Measurements from ENCODE around the gene P3H2.
"Not testable (repeated sequence)": the region's sequence is repeated elsewhere in the genome, so short reads cannot be mapped to it uniquely, and the experiment has no call there.

The P3H2 gene

DNA sequence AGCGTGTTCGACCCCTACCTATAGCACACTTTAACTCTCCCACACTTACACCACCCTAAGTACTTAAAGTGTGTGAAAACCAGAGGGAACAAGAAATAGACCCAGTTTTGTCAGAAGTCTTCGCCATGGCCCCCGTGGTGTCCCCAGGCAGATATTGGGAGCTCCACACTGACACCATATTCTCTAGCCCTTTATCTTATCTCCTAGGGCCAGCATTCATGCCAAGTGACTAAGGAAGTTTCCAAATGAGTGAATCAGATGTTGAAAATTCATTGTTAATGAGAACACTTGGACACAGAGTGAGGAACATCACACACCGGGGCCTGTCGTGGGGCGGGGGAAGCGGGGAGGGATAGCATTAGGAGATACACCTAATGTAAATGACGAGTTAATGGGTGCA, 31.8 kb downstream of the P3H2 start:
- DNase-seq (ENCODE audit: low read depth in 4 of 4, low spot score in 1 of 4), result no peak

- no peak for DNase-seq (ENCODE audit: low read depth in 4 of 4, low spot score in 1 of 4)
Observed at GRCh38 chr3:190086191-190086590, 34.5 kb downstream of the P3H2 start.

GRCh38 chr3:190084983-190085382, 35.7 kb downstream of the P3H2 start:
- no peak for DNase-seq (ENCODE audit: low read depth in 4 of 4, low spot score in 1 of 4)

DNA sequence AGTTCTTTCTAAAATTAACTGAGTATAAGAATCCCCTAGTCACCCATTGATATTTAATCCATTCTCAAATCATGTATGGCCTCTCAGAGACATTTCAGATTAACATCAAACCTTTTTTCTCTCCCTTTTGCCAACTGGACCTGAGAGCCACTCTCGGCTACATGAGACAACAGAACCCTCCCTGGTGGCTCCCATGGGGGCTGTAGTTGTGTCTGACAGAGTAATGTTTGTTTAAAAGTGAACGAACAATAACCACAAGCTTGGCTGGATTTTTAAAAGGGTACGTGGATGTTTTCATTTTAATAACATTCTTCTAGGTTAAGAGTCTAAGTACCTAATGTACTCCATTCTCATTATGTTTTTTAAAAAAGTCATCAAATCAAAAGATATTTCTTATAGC, 37.1 kb downstream of the P3H2 start:
- no peak for DNase-seq (ENCODE audit: low read depth in 4 of 4, low spot score in 1 of 4)

DNA sequence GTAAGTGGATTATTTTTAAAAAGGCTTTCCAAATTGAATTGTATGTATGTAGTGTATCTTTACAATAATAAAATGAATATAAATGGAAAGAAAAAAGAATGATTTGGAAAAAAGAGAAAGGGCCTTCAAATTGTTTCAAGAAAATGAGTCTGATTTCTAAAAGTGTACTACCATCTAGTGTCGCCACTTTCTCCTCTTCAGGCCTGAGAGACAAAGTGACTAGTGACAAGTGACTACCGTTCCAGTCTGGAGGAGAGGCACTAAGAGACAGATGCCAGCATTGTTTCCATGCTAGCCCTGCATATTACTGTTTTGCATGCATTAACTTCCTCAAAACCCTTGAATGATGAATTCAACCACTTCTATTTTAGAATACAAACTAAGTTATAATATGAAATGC, 39.3 kb downstream of the P3H2 start:
- no peak for DNase-seq (ENCODE audit: low read depth in 4 of 4, low spot score in 1 of 4)

DNA sequence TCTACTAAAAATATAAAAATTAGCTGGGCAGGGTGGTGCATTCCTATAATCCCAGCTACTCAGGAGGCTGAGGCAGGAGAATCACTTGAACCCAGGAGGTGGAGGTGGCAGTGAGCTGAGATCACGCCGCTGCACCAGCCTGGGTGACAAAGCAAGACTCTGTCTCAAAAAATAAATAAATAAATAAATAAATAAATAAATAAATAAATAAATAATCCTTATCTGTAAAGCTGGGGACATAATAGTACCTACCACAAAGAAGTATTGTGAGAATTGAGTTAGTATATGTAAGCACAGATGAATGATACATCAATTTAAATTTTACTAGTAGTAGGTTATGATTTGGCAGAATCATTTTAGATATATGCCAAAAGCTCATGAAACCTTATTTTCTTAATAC, 41.5 kb downstream of the P3H2 start:
- DNase-seq (ENCODE audit: low read depth in 4 of 4, low spot score in 1 of 4), result not testable (repeated sequence)

DNA sequence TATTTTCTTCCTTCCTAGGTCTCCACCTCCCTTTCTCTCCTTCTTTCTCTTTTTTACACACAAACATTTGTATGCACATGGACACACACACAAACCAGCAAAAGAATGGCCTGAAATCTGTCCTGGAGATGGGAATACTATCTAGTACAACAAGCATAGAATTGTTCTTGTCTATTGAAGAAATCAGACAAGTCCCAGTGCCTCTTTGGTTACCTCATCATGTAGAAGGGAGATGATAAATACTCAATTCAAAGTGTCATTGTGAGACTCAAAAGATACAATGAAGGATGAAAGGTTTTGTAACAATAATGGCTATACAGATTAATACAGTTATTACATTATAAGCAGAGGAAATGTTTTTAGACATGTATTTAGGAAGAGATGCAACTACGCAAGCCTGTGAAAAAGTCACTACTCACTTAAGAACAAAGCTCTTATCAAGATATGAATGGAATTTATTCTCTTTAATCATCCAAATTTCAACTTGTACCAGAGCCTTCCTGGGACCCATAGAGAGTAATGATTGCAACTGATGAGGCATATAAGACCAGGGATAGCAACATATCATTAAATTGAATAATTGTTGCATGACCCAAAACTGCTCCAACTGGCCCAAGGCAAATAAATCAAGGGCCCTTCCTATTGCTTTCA, 43.2 kb downstream of the P3H2 start:
- DNase-seq (ENCODE audit: low read depth in 4 of 4, low spot score in 1 of 4), result no peak

DNA sequence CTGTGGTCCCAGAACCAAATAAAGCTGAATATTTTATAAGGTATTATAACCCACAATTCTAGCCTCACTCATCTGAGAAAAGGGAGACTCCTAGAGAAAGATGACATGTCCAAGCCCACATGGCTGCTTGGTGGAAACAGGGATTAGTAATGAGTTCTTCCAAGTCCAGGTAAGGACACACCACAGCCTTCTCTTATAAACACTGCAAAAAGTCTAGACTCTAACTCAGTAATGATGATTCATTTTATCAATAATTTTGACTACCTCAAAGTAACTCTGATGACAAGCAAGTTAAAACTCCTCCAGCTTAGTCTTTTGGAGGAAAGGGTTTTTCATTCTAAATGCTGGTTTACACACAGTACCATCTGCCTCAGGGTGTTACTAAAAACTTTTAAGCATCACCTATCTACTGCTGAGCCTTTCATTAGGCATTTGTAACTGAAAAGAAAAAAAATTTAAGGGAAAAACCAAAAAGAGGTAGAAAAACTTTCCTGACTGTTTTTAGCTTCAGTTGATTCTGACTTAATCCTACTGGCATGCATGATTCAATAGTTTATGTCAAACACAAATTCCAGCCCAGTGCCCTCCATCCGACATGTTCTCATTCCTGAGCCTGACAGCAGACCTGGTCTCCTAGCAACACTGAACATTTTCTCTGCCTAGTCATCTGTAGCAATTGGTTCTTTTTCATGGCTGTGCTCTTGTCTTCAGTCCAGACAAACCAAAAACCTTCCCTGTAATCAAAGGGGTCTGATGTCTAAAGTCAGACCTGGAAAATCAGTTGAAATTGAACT, 43.9 kb downstream of the P3H2 start:
- DNase-seq (ENCODE audit: low read depth in 4 of 4, low spot score in 1 of 4), result no peak

GRCh38 chr3:190076136-190076535, 44.6 kb downstream of the P3H2 start:
- no peak for DNase-seq (ENCODE audit: low read depth in 4 of 4, low spot score in 1 of 4)

DNA sequence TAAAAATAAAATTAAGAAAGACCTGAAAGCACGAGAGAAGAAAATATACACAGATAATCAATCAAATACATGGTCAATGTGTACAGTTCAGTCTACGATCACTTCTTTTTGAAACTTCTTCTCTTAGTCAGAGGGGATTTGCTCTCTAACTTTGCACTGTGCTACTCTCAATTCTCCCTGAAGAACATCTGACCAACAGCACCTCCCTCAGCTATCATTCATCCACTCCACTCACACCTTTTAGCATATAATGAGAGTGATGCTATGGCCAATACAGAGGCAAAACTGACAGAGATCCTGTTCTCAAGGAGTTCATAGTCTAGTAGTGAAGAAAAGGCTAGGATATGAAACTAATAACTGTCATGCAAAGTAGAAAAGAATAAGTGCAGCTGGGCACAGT, 45.9 kb downstream of the P3H2 start:
- DNase-seq (ENCODE audit: low read depth in 4 of 4, low spot score in 1 of 4), result no peak

GRCh38 chr3:190073264-190074008, 47.3 kb downstream of the P3H2 start:
- no peak for DNase-seq (ENCODE audit: low read depth in 4 of 4, low spot score in 1 of 4)

GRCh38 chr3:190072856-190073255, 47.8 kb downstream of the P3H2 start:
- DNase-seq (ENCODE audit: low read depth in 4 of 4, low spot score in 1 of 4), result no peak

GRCh38 chr3:190071921-190072320, 48.8 kb downstream of the P3H2 start:
- not testable (repeated sequence) for DNase-seq (ENCODE audit: low read depth in 4 of 4, low spot score in 1 of 4)

DNA sequence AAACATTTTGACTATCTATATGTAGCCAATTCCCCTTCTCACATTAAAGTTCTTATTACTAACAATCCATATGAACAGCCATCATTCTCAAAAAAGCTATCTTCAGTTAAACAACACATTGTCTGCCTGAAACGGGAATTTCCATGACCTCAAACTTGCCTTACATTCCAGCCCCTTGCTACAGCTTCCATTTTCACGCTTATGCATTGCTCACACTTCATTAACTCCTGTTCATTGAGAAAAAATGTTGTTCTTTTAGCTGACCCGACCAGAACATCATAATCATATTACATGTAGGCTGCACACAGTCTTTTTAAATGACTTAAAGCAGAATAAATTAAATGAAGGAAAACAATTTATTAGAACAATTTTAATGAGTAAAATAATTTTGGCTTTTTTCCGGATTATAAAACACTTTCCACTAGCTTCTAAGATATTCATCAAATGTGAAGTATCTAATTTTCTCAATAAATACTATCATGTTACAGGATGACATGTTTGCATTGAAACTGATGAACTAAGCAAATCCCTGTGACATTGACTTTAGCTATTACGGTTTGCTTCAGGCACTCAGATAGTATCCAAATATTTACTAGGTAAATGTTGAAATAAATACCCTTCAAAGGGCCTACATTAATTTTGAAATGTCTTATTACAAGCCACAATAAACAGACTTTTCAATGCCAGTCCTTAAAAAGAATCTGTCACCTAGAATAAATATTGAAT, 49.9 kb downstream of the P3H2 start:
- no peak for DNase-seq (ENCODE audit: low read depth in 4 of 4, low spot score in 1 of 4)

DNA sequence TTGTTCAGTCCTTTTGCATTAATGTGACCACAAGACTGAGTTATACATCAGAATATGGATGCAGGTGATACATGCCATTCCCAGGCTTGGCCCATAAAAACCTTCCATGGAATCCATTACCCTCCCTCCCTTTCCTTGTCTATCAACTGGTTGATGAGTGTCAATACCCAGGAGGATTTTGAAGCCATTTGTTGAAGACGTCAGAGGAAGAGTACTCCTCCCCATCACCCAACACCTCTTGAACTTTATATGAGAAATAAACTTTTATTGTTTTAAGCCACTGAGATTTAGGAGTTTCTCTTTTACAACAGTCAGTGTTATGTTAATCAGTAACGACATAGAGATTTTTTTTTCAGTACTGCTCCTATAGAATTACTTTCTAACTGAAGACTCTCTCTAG, 55.5 kb downstream of the P3H2 start:
- no peak for DNase-seq (ENCODE audit: low read depth in 4 of 4, low spot score in 1 of 4)

GRCh38 chr3:190064659-190065058, 56.0 kb downstream of the P3H2 start:
- no peak for DNase-seq (ENCODE audit: low read depth in 4 of 4, low spot score in 1 of 4)

- DNase-seq (ENCODE audit: low read depth in 4 of 4, low spot score in 1 of 4), result no peak
Observed at GRCh38 chr3:190064112-190064511, 56.6 kb downstream of the P3H2 start.

DNA sequence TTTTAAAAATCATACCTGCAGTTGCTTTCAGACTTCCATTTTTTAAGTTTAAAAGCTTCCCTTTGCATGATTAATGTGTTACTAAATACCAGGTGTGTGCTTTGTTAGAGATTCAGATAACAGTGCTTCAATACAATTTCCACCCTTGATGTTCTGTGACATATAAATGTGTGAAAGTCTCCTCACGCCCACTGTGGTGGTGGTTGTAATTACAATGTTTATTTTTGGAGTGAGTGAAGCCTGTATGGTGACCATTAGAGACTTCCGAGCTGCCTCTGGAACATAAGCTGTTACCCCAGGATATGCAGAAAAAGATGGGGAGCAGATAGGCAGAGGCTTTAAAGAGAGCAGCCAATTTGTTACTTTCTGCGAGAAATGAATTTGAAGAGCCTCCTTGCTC, 57.2 kb downstream of the P3H2 start:
- DNase-seq (ENCODE audit: low read depth in 4 of 4, low spot score in 1 of 4), result no peak

GRCh38 chr3:190060192-190060775, 60.4 kb downstream of the P3H2 start:
- no peak for DNase-seq (ENCODE audit: low read depth in 4 of 4, low spot score in 1 of 4)

- no peak for DNase-seq (ENCODE audit: low read depth in 4 of 4, low spot score in 1 of 4)
Observed at GRCh38 chr3:190059242-190059590, 61.5 kb downstream of the P3H2 start.

DNA sequence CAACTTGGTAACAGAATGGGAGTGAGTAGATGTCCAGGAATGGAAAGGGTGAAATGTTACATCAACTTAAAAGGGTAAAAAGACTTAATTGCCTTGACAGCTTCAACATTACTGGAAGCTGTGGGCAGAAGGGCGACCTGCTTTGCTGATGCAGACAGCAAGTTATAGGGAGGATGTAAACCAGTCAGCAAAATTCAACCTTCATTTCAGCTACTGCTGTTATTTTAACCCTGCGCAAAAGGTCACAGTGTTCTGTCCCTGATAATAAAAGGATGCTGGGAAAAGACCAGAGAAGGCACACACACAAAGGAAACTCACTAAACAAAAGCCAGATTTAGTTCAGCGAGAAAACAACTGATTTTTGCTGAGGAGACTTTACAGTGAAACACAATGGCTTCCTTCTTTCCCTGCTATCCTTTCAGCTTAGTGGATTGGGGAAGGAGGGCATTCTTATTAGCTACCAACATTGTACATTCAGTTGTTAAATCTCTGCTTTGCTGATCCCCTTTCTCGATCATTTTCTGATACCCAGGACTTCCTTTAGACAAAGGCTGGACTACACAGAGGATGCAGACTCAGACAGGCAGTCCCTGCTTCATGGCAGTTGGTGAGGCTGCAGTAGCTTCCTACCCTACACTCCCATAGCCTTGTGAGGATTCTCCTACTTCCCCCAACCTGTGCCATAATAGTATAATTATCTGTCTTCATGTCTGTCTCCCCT, 62.0 kb downstream of the P3H2 start:
- DNase-seq (ENCODE audit: low read depth in 4 of 4, low spot score in 1 of 4), result no peak

All from stimulated activated CD4-positive, alpha-beta T cell treated with anti-CD3 and anti-CD28 coated beads, Interleukin-1b, Interleukin-23, amount 100 ng/mL, for 24 hours (primary cell).